MM.1S (cell line): ENCODE measurements around the gene CC2D2A.

ENCODE experiments used
- EZH2 ChIP-seq: fragments of 300-600 bp; sonication (generic); optimal IDR thresholded peaks from 2 replicates; pipeline ENCODE3; 2017; ENCODE audit warnings: low read depth, mild to moderate bottlenecking, antibody characterized with exemption, low read length, mixed read lengths
- TF ChIP-seq, protein P1 (sequence below): fragments of 300-600 bp; sonication (generic); IDR thresholded peaks from 2 replicates; pipeline ENCODE4 v1.5.1; 2016; ENCODE audit warnings: antibody characterized with exemption, low read length, mixed read lengths

DNA sequence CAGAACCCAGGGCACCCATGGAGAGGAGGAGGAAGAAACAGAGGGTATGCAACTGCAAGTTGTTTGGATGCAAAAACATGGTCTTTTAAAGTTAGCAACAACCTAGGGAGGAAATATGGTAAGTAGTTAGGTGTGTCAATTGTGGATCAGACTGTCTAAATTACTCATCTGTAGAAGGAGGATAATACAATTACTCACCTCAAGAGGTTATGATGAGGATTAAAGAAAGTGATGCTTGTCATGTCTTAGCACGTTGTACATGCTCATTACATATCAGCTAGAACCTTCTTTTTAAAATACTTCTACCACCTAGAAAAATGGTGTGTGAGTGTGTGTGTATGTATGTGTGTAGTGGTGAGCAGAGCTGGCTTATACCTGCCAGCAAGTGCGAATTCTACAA, 44.2 kb upstream of the CC2D2A start:
- TF ChIP-seq, protein P1, sequence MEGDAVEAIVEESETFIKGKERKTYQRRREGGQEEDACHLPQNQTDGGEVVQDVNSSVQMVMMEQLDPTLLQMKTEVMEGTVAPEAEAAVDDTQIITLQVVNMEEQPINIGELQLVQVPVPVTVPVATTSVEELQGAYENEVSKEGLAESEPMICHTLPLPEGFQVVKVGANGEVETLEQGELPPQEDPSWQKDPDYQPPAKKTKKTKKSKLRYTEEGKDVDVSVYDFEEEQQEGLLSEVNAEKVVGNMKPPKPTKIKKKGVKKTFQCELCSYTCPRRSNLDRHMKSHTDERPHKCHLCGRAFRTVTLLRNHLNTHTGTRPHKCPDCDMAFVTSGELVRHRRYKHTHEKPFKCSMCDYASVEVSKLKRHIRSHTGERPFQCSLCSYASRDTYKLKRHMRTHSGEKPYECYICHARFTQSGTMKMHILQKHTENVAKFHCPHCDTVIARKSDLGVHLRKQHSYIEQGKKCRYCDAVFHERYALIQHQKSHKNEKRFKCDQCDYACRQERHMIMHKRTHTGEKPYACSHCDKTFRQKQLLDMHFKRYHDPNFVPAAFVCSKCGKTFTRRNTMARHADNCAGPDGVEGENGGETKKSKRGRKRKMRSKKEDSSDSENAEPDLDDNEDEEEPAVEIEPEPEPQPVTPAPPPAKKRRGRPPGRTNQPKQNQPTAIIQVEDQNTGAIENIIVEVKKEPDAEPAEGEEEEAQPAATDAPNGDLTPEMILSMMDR, result no peak
- TF ChIP-seq EZH2, result no peak
